Gastroesophageal sphincter (tissue), 4 donors: ENCODE measurements around the gene BORCS5. TPM values are rescaled to one million over a fixed set of nuclear protein-coding genes. Genes with fewer than 3 reads are reported as not detected.

Source experiments
- ATAC-seq: fragments of 150-250 bp; one replicate; pipeline ENCODE4 v1.9.1; 2016; ENCODE audit warnings: mild to moderate bottlenecking, moderate library complexity
- H3K27ac ChIP-seq, 4 donors: fragments of 200-600 bp; sonication (generic) in 3 of 4; 1 replicate in 3 of 4; 2 replicates in 1 of 4; pipeline ENCODE4 v1.5.1; 2016 to 2019
- H3K27me3 ChIP-seq: fragments of 200-600 bp; sonication (generic); one replicate; pipeline ENCODE4 v1.5.1; 2019
- H3K36me3 ChIP-seq, 2 donors: fragments of 200-600 bp; sonication (generic); one replicate each; pipeline ENCODE4 v1.5.1; 2019; ENCODE audit warnings: control low read depth in 1 of 2
- H3K4me1 ChIP-seq, 3 donors: fragments of 200-600 bp; sonication (generic); 1 replicate in 2 of 3; 2 replicates in 1 of 3; pipeline ENCODE4 v1.5.1; 2016 to 2019; ENCODE audit warnings: control low read depth in 2 of 3
- H3K4me3 ChIP-seq, 2 donors: fragments of 200-600 bp; sonication (generic); one replicate each; pipeline ENCODE4 v1.5.1; 2019; ENCODE audit warnings: mild to moderate bottlenecking in 1 of 2, moderate library complexity in 1 of 2
- H3K9me3 ChIP-seq, 3 donors: fragments of 200-600 bp; sonication (generic); one replicate each; pipeline ENCODE4 v1.5.1; 2017 to 2019; ENCODE audit warnings: control low read depth in 2 of 3
- EP300 ChIP-seq: sonication (generic); formaldehyde crosslinking; IDR thresholded peaks from one replicate; pipeline ENCODE4 v1.6.1; 2017; ENCODE audit warnings: antibody characterized with exemption, mild to moderate bottlenecking
- POLR2A ChIP-seq, 2 donors: fragments of 450-650 bp; IDR thresholded peaks; one replicate each; pipeline ENCODE4 v1.6.1; 2017; ENCODE audit warnings: antibody characterized with exemption in 2 of 2, mild to moderate bottlenecking in 2 of 2, moderate library complexity in 1 of 2
- POLR2AphosphoS5 ChIP-seq: sonication (generic); formaldehyde crosslinking; IDR thresholded peaks from one replicate; pipeline ENCODE4 v1.6.1; 2017; ENCODE audit warnings: antibody characterized with exemption
- WGBS, 2 donors: methylation state at CpG; one replicate each; pipeline ENCODE4 v1.1.5; 2018; ENCODE audit warnings: low coverage in 1 of 2; 5-methylcytosine and 5-hydroxymethylcytosine counted together
- total RNA-seq, 4 donors: library from RNA; depleted of rRNA; stranded (reverse); fragments of >200 nt; gene quantifications; one replicate each; pipeline ENCODE4 v1.1.0, GENCODE V29; 2016
- TF ChIP-seq, protein P1 (sequence below), 4 experiments: fragments of 200-600 bp in 2 of 4; fragments of 450-650 bp in 2 of 4; sonication (generic) in 1 of 4; IDR thresholded peaks; one replicate each; pipeline ENCODE4 v1.5.1; 2017 to 2019; ENCODE audit warnings: antibody characterized with exemption in 4 of 4, mild to moderate bottlenecking in 2 of 4, moderate library complexity in 2 of 4

BORCS5 gene
- total RNA-seq, 4 donors from 2014 or later: 10.5 to 29.1 (median 19.0) TPM

GRCh38 chr12:12367482-12367998 lies 10.7 kb downstream of the BORCS5 start:
- H3K4me1 ChIP-seq: peaks cover 0 to 23% (median 0%) of the 10 kb centered on the region in 3 donors
- no peaks in the 10 kb centered on the region for H3K9me3 ChIP-seq
- no peak for ATAC-seq
- H3K36me3 ChIP-seq: peaks cover 0 to 28% of the 10 kb centered on the region in 2 donors
- WGBS, 2 donors: 96% methylated on average over 4 of the region's 4 CpGs
- H3K27me3 ChIP-seq: no peaks in the 10 kb centered on the region
- TF ChIP-seq, protein P1, sequence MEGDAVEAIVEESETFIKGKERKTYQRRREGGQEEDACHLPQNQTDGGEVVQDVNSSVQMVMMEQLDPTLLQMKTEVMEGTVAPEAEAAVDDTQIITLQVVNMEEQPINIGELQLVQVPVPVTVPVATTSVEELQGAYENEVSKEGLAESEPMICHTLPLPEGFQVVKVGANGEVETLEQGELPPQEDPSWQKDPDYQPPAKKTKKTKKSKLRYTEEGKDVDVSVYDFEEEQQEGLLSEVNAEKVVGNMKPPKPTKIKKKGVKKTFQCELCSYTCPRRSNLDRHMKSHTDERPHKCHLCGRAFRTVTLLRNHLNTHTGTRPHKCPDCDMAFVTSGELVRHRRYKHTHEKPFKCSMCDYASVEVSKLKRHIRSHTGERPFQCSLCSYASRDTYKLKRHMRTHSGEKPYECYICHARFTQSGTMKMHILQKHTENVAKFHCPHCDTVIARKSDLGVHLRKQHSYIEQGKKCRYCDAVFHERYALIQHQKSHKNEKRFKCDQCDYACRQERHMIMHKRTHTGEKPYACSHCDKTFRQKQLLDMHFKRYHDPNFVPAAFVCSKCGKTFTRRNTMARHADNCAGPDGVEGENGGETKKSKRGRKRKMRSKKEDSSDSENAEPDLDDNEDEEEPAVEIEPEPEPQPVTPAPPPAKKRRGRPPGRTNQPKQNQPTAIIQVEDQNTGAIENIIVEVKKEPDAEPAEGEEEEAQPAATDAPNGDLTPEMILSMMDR (IDR thresholded peaks at IDR 0.05): no peak
- TF ChIP-seq EP300: no peak
- no peak for TF ChIP-seq POLR2A (IDR thresholded peaks at IDR 0.05)
- no peak for TF ChIP-seq POLR2AphosphoS5
- no peak overlapping the region for H3K27ac ChIP-seq
- H3K4me3 ChIP-seq: no peak overlapping the region

- 89 to 90% methylated on average over 3 to 4 of the region's 4 CpGs for WGBS, 2 donors
- H3K27ac ChIP-seq: no peak overlapping the region
Observed at GRCh38 chr12:12372946-12373722, 16.3 kb downstream of the BORCS5 start.

DNA sequence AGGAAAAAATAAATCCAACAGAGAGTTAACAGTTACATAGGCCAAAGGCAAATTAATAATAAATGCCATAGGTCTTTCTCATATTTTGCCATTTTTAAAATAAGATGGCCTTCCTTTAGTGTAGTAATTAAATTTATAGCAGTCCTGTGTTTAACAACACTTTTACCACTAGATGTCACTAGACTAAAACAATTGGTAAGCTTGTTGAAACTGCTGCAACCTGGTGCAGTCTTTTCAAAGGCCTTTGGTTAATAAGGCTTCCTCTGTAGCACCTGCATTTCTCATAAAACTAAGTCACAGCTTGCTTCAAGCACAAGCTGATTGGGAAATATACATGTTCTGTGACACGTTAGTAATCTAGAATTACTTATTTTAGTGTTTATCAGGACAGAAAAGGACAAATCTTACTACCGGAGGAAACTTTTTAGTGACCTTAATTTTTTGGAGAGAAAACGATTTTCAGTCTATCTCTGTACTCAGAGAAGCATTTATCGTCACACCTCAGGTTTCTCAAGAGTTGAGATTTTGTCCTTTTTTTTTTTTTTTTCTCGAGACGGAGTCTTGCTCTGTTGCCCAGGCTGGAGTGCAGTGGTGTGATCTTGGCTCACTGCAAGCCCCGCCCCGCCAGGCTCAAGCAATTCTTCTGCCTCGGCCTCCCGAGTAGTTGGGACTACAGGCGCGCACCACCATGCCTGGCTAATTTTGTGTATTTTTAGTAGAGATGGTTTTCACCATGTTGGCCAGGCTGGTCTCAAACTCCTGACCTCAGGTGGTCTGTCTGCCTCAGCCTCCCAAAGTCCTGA lies 20.0 kb downstream of the BORCS5 start:
- no peak for TF ChIP-seq POLR2A (IDR thresholded peaks at IDR 0.05)
- TF ChIP-seq, protein P1 (IDR thresholded peaks at IDR 0.05): peak; percentile 68 to 87 (median 80)
- no peak for TF ChIP-seq POLR2AphosphoS5
- TF ChIP-seq EP300: no peak
- Histone ChIP-seq H3K27me3 (no peaks in the 10 kb centered on the region), H3K9me3 (no peaks in the 10 kb centered on the region), H3K4me3 (no peak overlapping the region), H3K36me3 (peaks cover 0 to 21% of the 10 kb centered on the region in 2 donors), H3K27ac (no peak overlapping the region), H3K4me1 (no peaks in the 10 kb centered on the region)
- ATAC-seq: peak; percentile 63
- WGBS, 2 donors: 49 to 57% methylated on average over 4 to 5 of the region's 12 CpGs

More at GRCh38 chr12:12372946-12373722, 16.3 kb downstream of the BORCS5 start:
- Histone ChIP-seq H3K9me3 (no peaks in the 10 kb centered on the region), H3K4me3 (no peak overlapping the region), H3K4me1 (no peaks in the 10 kb centered on the region), H3K27me3 (no peaks in the 10 kb centered on the region), H3K36me3 (peaks cover 0 to 27% of the 10 kb centered on the region in 2 donors)
- TF ChIP-seq EP300 (no peak), POLR2AphosphoS5 (no peak), POLR2A (IDR thresholded peaks at IDR 0.05) (no peak)
- TF ChIP-seq, protein P1 (IDR thresholded peaks at IDR 0.05): no peak
- ATAC-seq: no peak

- Histone ChIP-seq H3K36me3 (peaks cover 0 to 5% of the 10 kb centered on the region in 2 donors), H3K4me1 (no peaks in the 10 kb centered on the region), H3K4me3 (no peak overlapping the region), H3K27ac (no peak overlapping the region), H3K9me3 (no peaks in the 10 kb centered on the region), H3K27me3 (no peaks in the 10 kb centered on the region)
- TF ChIP-seq EP300: no peak
- no peak for ATAC-seq
- WGBS, 2 donors: 89% methylated on average over 2 of the region's 2 CpGs; no CpG with 5 or more reads in 1 of the 2 donors
Observed at GRCh38 chr12:12378616-12379015, 21.7 kb downstream of the BORCS5 start.
